Measurements from ENCODE around the gene EIF5AL1.
"Not testable (repeated sequence)": the region's sequence is repeated elsewhere in the genome, so short reads cannot be mapped to it uniquely, and the experiment has no call there.

The EIF5AL1 gene

DNA sequence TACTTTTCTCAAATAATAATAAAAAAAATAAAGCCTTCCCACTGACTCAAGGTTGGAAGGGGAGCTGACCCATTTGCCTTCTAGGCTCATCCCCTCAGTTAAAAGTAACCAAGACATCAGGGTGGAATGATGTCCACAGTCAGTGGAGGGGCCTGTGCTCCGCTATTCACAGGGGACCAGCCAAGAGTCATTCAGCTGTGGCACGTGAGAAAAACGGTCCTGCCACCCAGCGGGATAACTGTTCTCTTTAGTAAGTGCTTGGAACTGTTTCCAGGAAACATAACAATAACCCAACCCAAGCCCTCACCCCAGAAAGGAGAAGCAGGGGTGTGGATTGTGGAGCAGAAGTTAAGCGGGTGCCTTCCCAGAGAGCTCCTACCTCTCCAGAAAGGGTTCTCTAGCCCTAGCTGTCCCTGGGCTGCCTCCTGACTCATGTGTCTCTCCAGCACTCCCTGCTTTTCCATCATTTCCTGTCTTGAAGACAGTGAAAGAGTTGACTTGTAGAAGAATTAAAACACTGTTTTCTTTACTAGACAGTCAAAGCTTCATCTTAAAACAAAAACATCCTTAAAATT is 2.3 kb upstream of the EIF5AL1 start:
- DNase-seq (ENCODE audit: low spot score): not testable (repeated sequence)

DNA sequence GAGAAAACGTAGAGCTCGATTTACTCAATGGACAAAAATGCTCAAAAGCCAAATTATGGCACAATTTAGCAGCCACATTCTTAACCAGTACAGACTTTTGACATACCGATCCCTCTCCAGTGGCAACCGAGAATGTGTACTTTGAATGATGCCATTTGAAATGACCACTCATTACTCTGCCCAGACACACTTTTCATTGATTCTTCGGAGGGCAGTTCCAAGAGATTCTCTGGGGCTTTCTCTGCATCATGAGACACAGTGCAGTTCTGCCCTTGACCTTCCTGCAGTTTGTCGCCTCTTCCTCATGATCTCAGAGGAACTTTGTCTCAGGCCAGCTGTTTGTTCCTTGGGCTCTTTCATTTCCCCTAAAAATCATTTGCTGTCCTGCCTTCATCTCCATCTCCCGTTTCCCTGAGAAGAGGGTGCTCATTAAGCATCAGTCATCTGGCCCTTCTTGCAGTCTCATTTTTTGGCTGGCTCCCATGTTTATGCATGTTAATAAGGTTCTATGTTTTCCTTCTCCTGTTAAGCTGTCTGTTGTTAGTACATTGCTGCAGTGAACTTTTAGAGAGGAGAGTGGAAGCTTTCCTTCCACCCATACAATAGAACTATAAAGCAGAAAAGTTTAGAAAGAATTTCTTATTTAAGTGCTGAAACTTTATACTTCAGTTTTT is 4.3 kb downstream of the EIF5AL1 start:
- DNase-seq (ENCODE audit: low spot score): not testable (repeated sequence)

DNA sequence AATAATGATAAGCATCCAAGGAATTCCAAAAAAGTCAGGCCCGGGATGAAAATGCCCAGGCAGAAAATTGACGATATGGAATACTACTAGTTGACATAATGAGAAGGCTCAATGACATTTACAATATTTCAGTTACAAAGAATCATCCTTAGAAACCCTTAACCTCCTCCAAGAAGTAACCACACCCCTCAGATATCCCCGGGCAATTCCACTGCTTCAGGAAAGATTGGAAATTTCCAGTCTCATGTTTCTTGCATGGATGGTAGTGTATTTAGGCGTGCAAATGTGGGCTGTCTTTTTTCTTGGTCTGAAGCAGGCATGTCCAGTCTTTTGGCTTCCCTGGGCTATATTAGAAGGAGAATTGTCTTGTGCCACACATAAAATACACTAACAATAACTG is 5.2 kb downstream of the EIF5AL1 start:
- not testable (repeated sequence) for DNase-seq (ENCODE audit: low spot score)

DNA sequence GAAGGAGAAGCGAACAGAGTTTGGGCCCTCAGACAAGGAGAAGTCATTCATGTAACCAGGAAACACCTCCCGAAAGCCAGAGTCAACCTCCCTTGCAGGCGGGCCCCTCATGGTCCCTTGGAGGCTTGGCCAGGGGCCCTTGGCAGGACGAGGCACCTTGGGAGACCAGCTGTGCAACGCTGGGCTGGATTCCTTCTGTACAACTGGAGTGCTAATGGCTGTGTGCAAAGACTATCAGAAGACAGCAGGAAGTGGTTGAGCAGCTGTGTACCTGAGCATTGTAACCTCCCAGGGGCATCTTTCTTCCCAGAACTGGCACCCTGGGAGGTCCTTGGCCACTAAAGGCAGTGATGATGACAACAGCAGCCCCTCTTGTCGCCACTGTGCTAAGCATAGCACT is 9.4 kb downstream of the EIF5AL1 start:
- DNase-seq (ENCODE audit: low spot score): not testable (repeated sequence)

DNA sequence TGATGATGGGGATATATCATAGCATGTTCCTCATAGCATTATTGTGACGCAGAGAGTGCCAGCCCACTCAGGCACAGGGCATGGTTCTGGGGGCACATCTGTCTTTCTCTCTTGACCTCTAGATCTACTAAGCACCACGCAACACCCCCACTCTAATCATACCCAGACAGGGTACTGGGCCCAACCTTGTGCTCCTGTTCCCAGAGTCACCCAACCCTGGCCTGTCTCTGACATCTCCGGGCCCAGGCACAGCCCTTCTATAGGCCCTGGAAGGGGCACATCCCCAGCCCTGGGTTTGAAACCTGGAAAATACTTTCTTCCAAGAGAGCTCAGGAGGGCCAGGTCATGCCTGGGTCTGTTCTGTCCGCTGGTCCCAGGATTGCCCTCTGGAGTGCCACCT is 10.1 kb downstream of the EIF5AL1 start:
- DNase-seq (ENCODE audit: low spot score): not testable (repeated sequence)

DNA sequence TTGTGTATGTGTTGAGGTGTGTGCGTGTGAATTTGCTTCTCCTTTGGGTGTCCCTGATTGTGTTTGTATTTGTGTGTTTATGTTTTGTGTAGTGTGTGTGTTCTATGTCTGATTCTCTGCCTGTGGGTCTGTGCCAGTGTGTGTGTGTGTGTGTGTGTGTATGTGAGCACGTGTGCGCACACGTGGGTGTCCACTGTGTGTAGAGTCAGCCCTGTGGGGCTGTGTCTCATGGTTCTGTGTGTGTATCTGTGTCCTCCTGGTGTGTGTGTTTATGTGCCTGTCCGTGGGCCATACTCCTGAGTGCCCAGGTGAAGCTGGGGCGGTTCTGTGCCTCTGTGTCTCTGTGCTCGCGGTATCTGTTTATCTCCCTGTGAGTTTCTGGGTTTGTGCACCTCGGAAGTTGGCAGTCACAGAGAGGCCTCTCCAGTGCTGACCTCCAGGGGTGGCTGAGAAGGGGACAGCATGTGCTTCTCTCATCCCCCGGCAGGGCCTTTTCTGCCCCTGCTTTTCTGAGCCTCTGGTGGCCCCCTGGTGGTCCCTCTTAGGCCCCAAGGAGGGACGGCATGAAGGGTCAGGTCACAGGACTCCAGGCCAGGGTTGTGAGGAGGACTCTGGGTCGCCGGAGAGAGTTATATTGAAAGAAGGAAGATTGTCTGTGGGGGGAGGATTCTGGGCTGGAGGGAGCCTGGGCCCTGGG is 11.0 kb downstream of the EIF5AL1 start:
- not testable (repeated sequence) for DNase-seq (ENCODE audit: low spot score)

DNA sequence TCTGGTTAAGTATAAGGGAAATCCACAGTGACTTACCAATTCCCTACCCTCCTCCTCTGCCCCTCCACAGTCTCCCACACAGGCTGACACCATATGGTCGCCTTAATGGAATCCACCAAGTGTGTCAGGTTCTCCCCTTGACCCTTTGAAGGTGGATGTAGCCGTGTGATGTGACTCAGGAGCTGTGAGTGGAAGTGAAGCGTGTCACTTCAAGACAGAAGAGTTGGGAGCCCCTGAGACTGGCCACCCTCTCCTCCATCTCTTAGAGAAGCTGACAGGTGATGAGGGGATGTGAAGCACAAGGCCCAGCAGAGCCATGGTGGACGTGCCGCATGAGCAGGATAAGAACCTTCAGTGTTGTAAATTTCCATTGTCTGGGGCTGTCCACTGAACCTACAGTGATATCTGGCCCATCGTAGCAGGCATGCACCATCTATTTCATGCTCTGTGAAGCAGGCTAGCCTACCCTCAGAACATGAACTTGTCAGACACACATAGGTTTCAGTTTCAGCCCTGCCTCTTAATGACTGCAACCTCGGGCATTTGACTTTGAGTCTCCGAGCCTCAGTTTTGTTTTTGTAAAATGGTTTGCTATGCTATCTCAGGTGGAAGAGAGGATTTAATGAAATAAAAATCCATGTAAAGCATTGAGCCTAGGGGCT is 12.8 kb downstream of the EIF5AL1 start:
- DNase-seq (ENCODE audit: low spot score): not testable (repeated sequence)

DNA sequence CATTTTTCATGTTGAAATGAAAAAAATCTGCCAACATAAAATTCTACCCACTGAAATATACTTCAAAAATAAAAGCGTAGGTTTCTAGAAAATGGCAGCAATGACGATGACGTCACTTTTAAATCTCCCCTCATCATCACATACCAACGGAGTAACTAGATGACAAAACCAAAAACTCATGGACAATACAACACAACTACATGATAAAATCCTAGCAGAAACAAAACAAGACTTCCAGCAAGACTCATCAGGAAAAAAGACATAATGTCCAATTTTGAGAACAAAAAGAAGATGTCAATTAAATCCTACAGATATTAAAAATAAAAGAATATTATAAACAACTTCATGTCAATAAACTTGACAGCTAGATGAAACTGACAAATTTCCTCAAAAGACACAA is 15.9 kb downstream of the EIF5AL1 start:
- not testable (repeated sequence) for DNase-seq (ENCODE audit: low spot score)

DNA sequence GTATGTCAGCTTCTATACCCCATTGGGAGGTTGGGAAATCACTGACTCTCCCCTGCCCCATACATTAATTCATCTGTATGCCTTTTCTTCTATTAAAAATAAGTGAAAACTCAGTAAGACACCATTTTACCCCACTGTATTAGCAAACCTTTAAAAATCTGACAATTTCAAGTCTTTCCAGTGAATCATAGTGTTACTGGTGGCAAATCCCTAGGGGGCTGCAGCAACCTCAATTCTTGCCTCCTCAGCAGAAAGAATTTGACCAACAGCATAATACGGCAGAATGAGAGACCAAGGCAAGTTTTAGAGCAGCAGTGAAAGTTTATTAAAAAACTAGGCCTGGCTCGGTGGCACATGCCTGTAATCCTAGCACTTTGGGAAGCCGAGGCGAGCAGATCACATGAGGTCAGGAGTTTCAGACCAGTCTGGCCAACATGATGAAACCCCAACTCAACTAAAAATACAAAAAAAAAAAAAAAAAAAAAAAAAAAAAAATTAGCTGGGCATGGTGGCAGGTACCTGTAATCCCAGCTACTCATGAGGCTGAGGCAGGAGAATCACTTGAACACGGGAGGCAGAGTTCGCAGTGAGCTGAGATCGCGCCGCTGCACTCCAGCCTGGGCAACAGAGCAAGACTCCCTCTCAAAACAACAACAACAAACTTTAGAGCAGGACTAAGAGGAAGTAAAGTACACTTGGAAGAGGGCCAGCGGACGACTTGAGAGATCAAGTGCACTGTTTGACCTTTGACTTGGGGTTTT is 21.0 kb downstream of the EIF5AL1 start:
- not testable (repeated sequence) for DNase-seq (ENCODE audit: low spot score)

DNA sequence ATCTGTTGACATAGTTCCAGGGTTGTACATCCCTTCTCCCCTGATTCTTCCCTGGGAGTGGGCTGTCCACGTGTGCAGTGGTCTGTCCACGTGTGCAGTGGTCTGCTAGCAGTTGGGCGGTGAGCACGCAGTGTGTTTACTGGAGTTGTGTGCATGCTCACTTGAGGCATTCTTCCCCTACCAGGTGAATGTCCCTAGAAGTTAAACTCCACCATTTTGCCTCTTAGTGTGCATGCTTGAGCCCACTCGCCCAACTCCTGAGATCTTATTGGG is 21.5 kb downstream of the EIF5AL1 start:
- not testable (repeated sequence) for DNase-seq (ENCODE audit: low spot score)

DNA sequence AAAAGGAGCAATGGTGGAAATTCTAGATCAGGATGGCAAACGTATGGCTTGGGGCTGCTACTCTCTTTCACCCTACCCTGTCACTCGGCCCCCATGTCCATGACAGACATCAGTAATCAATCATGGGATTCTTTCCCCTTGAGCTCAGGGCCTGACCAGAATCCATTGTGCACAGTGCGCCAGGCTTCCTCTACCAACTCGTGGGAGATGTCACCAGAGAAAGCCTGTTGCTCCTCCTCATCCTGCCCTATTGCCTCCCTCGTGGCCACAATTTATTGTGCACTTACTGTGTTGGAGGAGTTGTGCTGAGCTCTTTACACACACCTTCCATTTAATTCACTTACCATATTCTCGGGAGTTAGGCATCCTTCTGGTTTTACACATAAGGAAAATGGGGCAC is 26.0 kb downstream of the EIF5AL1 start:
- not testable (repeated sequence) for DNase-seq (ENCODE audit: low spot score)

DNA sequence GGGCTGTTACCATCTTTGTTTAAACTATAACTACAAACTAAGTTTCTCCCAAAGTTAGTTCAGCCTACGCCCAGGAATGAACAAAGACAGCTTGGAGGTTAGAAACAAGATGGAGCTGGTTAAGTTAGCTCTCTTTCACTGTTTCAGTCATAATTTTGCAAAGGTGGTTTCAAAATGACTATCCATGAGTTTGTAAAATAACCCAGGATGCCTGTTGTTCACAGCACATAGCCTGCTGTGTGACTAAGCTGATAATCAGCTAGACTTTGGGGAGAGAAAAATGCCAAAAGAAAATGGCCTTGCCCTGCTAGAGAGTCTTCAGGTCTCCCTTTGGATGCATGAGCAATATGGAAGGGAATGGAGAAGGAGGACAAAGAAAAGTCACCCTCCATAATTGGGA is 28.6 kb downstream of the EIF5AL1 start:
- DNase-seq (ENCODE audit: low spot score): not testable (repeated sequence)

DNA sequence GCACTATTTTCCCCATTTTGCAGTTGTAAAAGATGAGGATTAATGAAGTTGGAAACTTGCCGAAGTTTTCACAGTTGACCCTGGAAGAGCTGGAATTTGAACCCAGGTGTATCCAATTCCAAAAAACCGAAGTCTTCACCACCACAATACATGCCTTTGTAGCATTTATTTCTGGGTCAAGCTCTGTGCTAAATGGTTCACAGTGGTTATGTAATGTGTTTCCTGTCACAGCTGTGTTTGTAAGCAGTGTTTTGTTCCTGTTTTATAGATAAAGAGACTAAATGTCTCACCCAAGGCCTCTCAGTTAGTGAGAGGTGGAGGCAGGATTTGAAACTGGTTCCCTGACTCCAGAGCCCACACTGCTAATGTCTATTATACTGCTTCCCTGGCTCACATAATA is 30.3 kb downstream of the EIF5AL1 start:
- DNase-seq (ENCODE audit: low spot score): no peak

DNA sequence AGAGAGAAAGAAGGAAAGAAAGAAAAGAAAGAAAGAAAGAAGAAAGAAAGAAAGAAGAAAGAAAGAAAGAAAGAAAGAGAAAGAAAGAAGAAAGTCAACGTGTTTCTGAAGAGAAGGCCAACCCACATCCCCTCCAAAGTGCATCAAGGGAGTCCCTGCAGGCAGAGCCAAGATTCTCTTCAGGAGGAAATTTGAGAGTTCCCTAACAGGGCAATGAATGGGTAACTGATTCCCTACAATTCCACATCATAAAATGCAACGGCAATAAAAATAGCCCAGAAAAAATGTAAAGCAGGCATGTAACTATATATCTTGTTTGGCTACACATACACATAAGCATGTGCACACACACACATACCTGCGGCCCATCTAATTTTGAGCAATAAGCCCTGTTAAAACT is 32.1 kb downstream of the EIF5AL1 start:
- not testable (repeated sequence) for DNase-seq (ENCODE audit: low spot score)

DNA sequence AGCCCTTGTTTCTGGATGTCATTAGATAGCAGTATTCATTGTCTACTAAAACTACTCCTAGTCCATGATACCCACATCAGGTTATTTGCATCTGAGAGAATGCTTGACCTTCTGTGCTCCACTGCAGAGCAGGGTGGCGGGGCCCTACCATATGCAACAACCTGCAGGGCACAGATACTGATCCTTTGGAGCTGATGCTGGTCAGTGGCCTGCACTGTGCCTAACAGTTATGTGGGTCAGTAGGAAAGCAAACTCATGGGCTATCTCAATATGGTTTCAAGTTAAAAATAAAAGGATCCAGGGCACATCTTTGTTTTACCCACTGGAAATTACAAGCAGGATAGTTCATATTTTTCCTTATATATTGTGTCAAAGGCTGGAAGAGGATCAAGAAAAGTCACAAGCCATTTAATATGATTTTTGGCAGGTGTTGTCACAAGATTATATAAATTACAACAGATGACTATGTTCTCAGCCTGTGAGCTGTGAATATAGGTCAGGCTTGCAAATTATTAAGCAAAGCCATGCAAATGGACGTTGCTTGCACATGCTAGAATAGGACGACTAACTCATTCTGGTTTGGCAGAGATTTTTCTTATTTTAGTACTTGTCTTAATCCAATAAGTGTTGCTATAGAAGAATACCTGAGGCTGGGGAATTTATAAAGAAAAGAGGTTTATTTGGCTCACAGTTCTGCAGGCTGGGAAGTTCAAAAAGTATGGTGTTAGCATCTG is 32.8 kb downstream of the EIF5AL1 start:
- not testable (repeated sequence) for DNase-seq (ENCODE audit: low spot score)

DNA sequence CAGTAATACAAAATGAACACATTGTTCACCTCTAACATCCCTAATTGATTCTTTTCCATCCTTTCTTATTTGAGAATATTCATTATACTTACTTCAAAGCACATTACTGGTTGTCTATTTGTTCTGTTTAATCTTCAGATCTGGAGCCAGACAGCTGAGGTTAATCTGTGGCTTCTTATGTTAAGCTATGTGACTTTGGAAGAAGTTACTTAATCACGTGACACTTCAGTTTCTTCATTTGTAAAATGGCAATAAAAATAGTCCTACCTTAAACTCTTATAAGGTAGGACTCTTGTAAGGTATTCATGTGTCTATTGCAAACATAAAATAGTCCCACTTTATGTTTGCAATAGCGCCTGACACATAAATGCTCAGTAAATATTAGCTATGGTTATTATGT is 34.8 kb downstream of the EIF5AL1 start:
- not testable (repeated sequence) for DNase-seq (ENCODE audit: low spot score)

DNA sequence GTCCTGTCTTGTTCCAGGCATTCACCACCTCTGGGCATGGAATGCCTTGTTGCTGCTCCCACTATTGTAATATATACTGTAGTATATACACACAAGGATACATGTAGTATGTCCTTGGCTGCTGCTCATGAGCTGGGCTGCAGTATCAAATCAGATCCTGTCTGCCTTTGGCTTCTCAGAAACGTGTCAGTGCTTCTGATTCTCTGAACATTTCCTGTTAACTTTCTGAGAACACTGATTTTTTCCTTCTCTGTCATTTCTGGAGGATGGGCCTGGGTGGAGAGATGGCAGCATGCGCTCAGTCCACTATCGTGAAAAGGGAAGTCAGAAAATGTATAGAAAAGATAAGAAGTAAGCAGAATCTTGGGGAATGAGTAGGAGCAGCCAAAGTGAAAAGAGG is 35.6 kb downstream of the EIF5AL1 start:
- DNase-seq (ENCODE audit: low spot score): no peak

DNA sequence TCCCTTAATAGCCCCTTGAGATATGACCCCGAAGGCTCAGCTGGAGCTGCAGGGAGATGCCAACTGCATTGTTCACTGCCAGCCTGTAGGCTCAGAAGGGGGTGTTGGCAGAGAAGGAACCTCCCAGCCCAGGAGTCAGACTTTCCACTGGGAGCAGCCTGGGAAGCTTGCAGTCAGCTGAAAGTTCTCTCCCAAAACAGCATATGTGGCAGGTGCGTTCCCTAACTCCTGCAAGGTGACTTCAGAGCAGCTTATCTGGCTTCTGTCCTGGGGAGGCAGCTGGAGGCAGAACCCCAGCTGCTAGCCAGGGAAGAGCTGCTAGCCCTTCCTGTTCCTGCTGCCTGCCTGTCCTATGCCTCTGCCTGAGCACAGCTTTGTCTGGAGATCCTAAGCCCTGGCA is 39.8 kb downstream of the EIF5AL1 start:
- no peak for DNase-seq (ENCODE audit: low spot score)

DNA sequence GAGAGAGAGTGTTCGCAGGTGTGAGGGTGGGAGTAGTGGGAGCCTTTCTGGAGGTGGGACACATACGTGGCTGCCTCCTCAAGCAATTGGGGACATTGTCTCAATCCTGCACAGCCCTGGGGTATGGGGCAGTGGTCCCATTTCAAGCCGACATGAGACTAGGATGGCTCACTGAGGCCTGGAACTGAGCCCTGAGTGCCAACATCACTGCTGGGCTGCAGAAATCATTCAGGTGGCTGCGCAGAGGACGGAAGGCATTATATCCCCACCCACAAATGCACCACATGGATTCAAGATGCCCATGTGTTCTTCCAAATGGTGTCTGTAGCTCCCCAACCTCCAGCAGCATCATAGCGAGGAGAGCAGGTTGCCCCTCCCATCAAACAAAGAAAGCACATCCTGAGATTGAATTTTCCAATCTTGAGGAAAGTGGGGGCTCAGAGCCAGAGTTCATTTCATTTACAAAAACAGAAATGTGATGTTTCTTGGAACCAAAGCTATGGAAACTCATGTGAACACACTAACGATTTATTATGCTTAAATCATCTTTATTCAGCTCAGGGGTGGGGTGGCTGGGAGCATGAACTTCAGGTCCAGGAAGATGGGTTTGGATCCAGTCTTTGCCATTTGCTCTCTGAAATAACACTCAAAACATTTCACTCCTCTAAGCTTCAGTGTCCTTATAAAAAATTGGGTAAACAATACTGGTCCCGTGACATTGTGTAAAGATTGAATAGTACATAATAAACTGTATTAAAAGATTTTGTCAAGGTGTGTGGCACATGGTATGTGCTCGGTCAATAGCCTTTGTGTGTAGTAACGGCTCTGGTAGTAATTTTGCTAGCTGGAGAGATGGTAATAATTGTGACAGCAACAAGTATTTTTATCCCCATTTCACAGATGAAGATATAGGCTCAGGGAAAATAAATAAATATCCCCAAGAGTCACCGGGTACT is 43.3 kb downstream of the EIF5AL1 start:
- no peak for DNase-seq (ENCODE audit: low spot score)

DNA sequence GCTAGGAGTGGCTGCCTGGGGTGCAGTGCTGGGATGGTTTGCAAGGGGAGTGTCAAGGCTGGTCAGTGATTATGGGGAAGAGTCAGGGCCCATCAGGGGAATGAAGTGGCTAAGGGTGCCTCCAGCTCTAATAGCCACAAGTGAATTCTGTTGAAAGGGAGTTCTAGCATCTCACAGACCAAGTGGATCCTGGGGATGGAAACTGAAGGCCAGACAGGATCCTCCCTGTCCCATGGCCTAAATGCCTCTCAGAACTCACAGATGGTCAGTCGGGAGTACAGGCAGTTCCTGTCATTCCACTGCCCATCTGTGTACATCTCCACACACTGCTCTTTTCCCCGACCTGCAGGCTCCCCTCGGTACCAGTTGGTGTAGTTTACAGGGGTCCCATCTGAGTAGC is 44.6 kb downstream of the EIF5AL1 start:
- not testable (repeated sequence) for DNase-seq (ENCODE audit: low spot score)

Measured in LoVo (cell line).